ENCODE measurements around the gene SLC12A4. TPM values are rescaled to one million over a fixed set of nuclear protein-coding genes. Genes with fewer than 3 reads are reported as not detected.

Gene SLC12A4
- total RNA-seq, 5 donors from 2014 or later (not counting 1 experiment from before 2014, with no cell fraction given), result 23.3 to 39.6 (median 33.7) TPM

DNA sequence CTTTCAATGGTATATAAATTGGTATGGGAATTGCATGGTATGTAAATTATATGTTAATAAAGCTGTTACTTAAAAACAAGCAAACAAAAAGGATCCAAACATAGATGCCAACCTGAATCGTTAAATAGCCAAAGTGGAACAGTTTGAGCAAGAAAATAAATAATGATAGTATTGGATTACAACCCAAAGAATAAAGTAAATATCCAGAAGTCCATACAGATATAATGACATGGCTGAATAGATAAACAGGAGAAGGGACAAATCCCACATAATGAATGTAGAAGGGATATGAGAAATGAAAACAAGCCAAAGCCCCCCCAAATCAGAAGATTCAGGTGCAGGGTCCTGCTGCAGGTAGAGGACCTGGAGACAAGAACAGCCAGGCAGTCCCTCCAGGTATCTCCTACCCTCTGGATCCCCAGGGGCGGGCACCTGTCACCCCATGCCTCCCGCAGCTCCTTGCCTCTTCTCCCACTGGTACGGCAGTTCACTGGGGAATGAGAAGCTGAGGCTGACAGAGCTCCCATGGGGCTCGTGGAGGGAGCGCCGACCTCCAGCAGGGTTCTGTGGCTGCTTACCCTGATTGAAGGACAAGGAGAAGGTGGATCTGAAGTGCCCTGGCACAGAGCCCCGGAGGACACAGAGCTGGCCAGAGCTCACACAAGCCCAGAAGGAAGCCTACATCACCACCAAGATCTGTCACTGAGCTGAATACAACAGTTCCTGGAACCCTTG is 14.6 kb downstream of the SLC12A4 start:
- H3K4me3 Mint-ChIP-seq, result no peak overlapping the region

DNA sequence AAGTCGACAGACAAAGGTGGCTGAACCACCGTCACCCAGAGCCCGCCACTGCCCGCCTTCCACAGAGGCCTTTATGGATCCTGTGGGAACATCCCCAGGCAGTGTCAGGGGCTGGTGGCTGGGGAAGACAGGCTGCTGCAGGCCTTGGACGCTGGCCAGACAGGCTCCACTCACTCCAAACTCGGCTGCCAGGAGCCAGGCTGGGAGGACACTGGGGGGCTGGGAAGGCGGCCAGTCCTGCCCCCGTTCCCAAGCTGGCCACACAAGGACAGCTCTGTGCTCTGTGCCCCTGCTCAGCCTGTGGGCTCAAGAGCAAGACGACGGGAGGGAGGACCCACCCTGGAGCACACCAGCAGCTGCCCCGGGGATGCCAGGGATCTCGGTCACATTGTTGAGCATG is 17.0 kb downstream of the SLC12A4 start:
- WGBS (ENCODE audit: insufficient coverage), result 97% methylated on average over 12 of the region's 12 CpGs
- Mint-ChIP-seq H3K4me3 (no peak overlapping the region), H3K4me1 (peaks cover 0 to 5% (median 0%) of the 10 kb centered on the region in 3 donors), H3K36me3 (peaks cover 16% of the 10 kb centered on the region), H3K27ac (no peak overlapping the region), H3K27me3 (no peaks in the 10 kb centered on the region), H3K9me3 (no peaks in the 10 kb centered on the region)
- ChIA-PET POLR2A (no interaction called here), CTCF (no interaction called here)
- H3K4me1 ChIP-seq (ENCODE audit: control insufficient read depth in 1 of 2, extremely low read depth in 1 of 2, insufficient read depth in 2 of 2, low read length in 2 of 2), result peaks cover 0 to 2% of the 10 kb centered on the region in 2 experiments
- ATAC-seq (replicated peaks in 1 of 4), result no peak
- DNase-seq, result no peak
- H3K9me3 ChIP-seq, result no peaks in the 10 kb centered on the region
- no peaks in the 10 kb centered on the region for H3K27me3 ChIP-seq (replicated peaks in 1 of 2; ENCODE audit: control insufficient read depth in 2 of 2, extremely low read depth in 1 of 2, insufficient read depth in 2 of 2, low read length in 1 of 2)
- H3K4me3 ChIP-seq (ENCODE audit: control insufficient read depth in 1 of 2, extremely low read depth in 1 of 2, low read length in 1 of 2), result no peak overlapping the region
- peaks cover 18 to 32% of the 10 kb centered on the region in 2 donors for H3K36me3 ChIP-seq (ENCODE audit: control insufficient read depth in 2 of 2, extremely low read depth in 1 of 2, insufficient read depth in 1 of 2, low read length in 1 of 2)
- no peak overlapping the region for H3K27ac ChIP-seq (ENCODE audit: low read length)

More for the DNA sequence above, 14.6 kb downstream of the SLC12A4 start:
- CTCF ChIA-PET, result interaction anchor here in 1 of 2 donors (0.5 kb wide), 1 partner anchor 29 kb away, joined by 3 read pairs; no protein-coding TSS in a partner anchor
- Mint-ChIP-seq H3K36me3 (peaks cover 16% of the 10 kb centered on the region), H3K4me1 (no peaks in the 10 kb centered on the region), H3K27ac (no peak overlapping the region), H3K9me3 (no peaks in the 10 kb centered on the region), H3K27me3 (no peaks in the 10 kb centered on the region)
- no peak overlapping the region for H3K27ac ChIP-seq (ENCODE audit: low read length)
- no peak for DNase-seq
- no peak for ATAC-seq (replicated peaks in 1 of 4)
- POLR2A ChIA-PET, result interaction anchor here in 1 of 2 donors (0.7 kb wide), 1 partner anchor 166 kb away, joined by 3 read pairs; no protein-coding TSS in a partner anchor
- no peaks in the 10 kb centered on the region for H3K27me3 ChIP-seq (replicated peaks in 1 of 2; ENCODE audit: control insufficient read depth in 2 of 2, extremely low read depth in 1 of 2, insufficient read depth in 2 of 2, low read length in 1 of 2)
- H3K4me3 ChIP-seq (ENCODE audit: control insufficient read depth in 1 of 2, extremely low read depth in 1 of 2, low read length in 1 of 2), result no peak overlapping the region
- no peaks in the 10 kb centered on the region for H3K4me1 ChIP-seq (ENCODE audit: control insufficient read depth in 1 of 2, extremely low read depth in 1 of 2, insufficient read depth in 2 of 2, low read length in 2 of 2)
- H3K9me3 ChIP-seq, result no peaks in the 10 kb centered on the region
- WGBS (ENCODE audit: insufficient coverage), result no CpG with 5 or more reads among the region's 8 CpGs
- H3K36me3 ChIP-seq (ENCODE audit: control insufficient read depth in 2 of 2, extremely low read depth in 1 of 2, insufficient read depth in 1 of 2, low read length in 1 of 2), result peaks cover 18 to 25% of the 10 kb centered on the region in 2 donors

GRCh38 chr16:67950335-67950843 is 18.0 kb downstream of the SLC12A4 start:
- DNase-seq (no peak), ATAC-seq (replicated peaks in 1 of 4) (no peak)
- ChIA-PET POLR2A (interaction anchor here in 1 of 2 donors (0.6 kb wide), 1 partner anchor 358 kb away, joined by 3 read pairs; no protein-coding TSS in a partner anchor), CTCF (no interaction called here)
- WGBS (ENCODE audit: insufficient coverage), result 91% methylated on average over 9 of the region's 16 CpGs
- Mint-ChIP-seq H3K4me3 (no peak overlapping the region), H3K27ac (no peak overlapping the region), H3K27me3 (no peaks in the 10 kb centered on the region), H3K36me3 (peaks cover 21% of the 10 kb centered on the region), H3K4me1 (peaks cover 0 to 5% (median 0%) of the 10 kb centered on the region in 3 donors), H3K9me3 (no peaks in the 10 kb centered on the region)
- Histone ChIP-seq H3K36me3 (ENCODE audit: control insufficient read depth in 2 of 2, extremely low read depth in 1 of 2, insufficient read depth in 1 of 2, low read length in 1 of 2) (peaks cover 24 to 43% of the 10 kb centered on the region in 2 donors), H3K27me3 (replicated peaks in 1 of 2; ENCODE audit: control insufficient read depth in 2 of 2, extremely low read depth in 1 of 2, insufficient read depth in 2 of 2, low read length in 1 of 2) (no peaks in the 10 kb centered on the region), H3K27ac (ENCODE audit: low read length) (no peak overlapping the region), H3K4me3 (ENCODE audit: control insufficient read depth in 1 of 2, extremely low read depth in 1 of 2, low read length in 1 of 2) (no peak overlapping the region), H3K9me3 (no peaks in the 10 kb centered on the region), H3K4me1 (ENCODE audit: control insufficient read depth in 1 of 2, extremely low read depth in 1 of 2, insufficient read depth in 2 of 2, low read length in 2 of 2) (peaks cover 0 to 2% of the 10 kb centered on the region in 2 experiments)

DNA sequence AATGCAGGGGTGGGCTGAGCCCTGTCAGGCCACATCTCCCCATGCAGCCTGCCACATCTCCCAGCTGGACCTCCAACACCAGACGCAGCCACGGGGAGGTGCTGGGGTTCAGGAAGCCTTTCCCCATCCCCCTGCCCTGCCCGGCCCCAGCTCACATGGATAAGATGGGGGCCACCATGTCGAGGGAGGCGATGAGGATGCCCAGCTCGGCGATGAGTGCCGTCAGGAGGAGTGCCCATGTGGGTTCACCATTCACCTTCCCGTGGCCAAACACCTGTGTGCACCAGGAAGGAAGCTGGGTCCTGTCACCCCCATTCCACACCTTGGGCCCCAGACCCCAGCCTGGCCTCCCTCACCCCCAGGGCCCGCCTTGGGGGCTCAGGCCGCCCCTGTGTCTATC is 18.8 kb downstream of the SLC12A4 start:
- no peaks in the 10 kb centered on the region for H3K9me3 ChIP-seq
- no peaks in the 10 kb centered on the region for H3K27me3 ChIP-seq (replicated peaks in 1 of 2; ENCODE audit: control insufficient read depth in 2 of 2, extremely low read depth in 1 of 2, insufficient read depth in 2 of 2, low read length in 1 of 2)
- WGBS (ENCODE audit: insufficient coverage), result 94% methylated on average over 9 of the region's 11 CpGs
- peaks cover 0 to 2% of the 10 kb centered on the region in 2 experiments for H3K4me1 ChIP-seq (ENCODE audit: control insufficient read depth in 1 of 2, extremely low read depth in 1 of 2, insufficient read depth in 2 of 2, low read length in 2 of 2)
- ChIA-PET POLR2A (interaction anchor here in 1 of 2 donors (0.6 kb wide), 1 partner anchor 358 kb away, joined by 3 read pairs; no protein-coding TSS in a partner anchor), CTCF (interaction anchor here in 1 of 2 donors (0.7 kb wide), 1 partner anchor 28 kb away, joined by 3 read pairs; no protein-coding TSS in a partner anchor)
- no peaks in the 10 kb centered on the region for H3K9me3 Mint-ChIP-seq
- no peak overlapping the region for H3K4me3 ChIP-seq (ENCODE audit: control insufficient read depth in 1 of 2, extremely low read depth in 1 of 2, low read length in 1 of 2)
- no peak overlapping the region for H3K4me3 Mint-ChIP-seq
- H3K36me3 Mint-ChIP-seq, result peaks cover 24% of the 10 kb centered on the region
- H3K27me3 Mint-ChIP-seq, result no peaks in the 10 kb centered on the region
- peaks cover 19 to 48% of the 10 kb centered on the region in 2 donors for H3K36me3 ChIP-seq (ENCODE audit: control insufficient read depth in 2 of 2, extremely low read depth in 1 of 2, insufficient read depth in 1 of 2, low read length in 1 of 2)
- ATAC-seq (replicated peaks in 1 of 4) (no peak), DNase-seq (no peak)
- peaks cover 0 to 5% (median 0%) of the 10 kb centered on the region in 3 donors for H3K4me1 Mint-ChIP-seq
- H3K27ac ChIP-seq (ENCODE audit: low read length), result no peak overlapping the region
- no peak overlapping the region for H3K27ac Mint-ChIP-seq

- Mint-ChIP-seq H3K9me3 (no peaks in the 10 kb centered on the region), H3K4me3 (no peak overlapping the region), H3K27ac (no peak overlapping the region), H3K27me3 (no peaks in the 10 kb centered on the region), H3K4me1 (peaks cover 0 to 5% (median 0%) of the 10 kb centered on the region in 3 donors), H3K36me3 (peaks cover 17% of the 10 kb centered on the region)
- H3K9me3 ChIP-seq, result no peaks in the 10 kb centered on the region
- 97% methylated on average over 13 of the region's 15 CpGs for WGBS (ENCODE audit: insufficient coverage)
- ATAC-seq (replicated peaks in 1 of 4) (no peak), DNase-seq (no peak)
- H3K4me3 ChIP-seq (ENCODE audit: control insufficient read depth in 1 of 2, extremely low read depth in 1 of 2, low read length in 1 of 2), result no peak overlapping the region
- H3K4me1 ChIP-seq (ENCODE audit: control insufficient read depth in 1 of 2, extremely low read depth in 1 of 2, insufficient read depth in 2 of 2, low read length in 2 of 2), result peaks cover 0 to 2% of the 10 kb centered on the region in 2 experiments
- H3K27me3 ChIP-seq (replicated peaks in 1 of 2; ENCODE audit: control insufficient read depth in 2 of 2, extremely low read depth in 1 of 2, insufficient read depth in 2 of 2, low read length in 1 of 2), result no peaks in the 10 kb centered on the region
- POLR2A ChIA-PET, result no interaction called here
- H3K36me3 ChIP-seq (ENCODE audit: control insufficient read depth in 2 of 2, extremely low read depth in 1 of 2, insufficient read depth in 1 of 2, low read length in 1 of 2), result peaks cover 16 to 48% of the 10 kb centered on the region in 2 donors
- CTCF ChIA-PET, result no interaction called here
- H3K27ac ChIP-seq (ENCODE audit: low read length), result no peak overlapping the region
Observed at GRCh38 chr16:67948015-67948414, 20.4 kb downstream of the SLC12A4 start.

GRCh38 chr16:67946966-67947558 is 21.4 kb downstream of the SLC12A4 start:
- H3K36me3 ChIP-seq (ENCODE audit: control insufficient read depth in 2 of 2, extremely low read depth in 1 of 2, insufficient read depth in 1 of 2, low read length in 1 of 2), result peaks cover 16 to 47% of the 10 kb centered on the region in 2 donors
- H3K4me3 ChIP-seq (ENCODE audit: control insufficient read depth in 1 of 2, extremely low read depth in 1 of 2, low read length in 1 of 2), result no peak overlapping the region
- Mint-ChIP-seq H3K4me1 (peaks cover 2 to 7% (median 2%) of the 10 kb centered on the region in 3 donors), H3K36me3 (peaks cover 16% of the 10 kb centered on the region), H3K27ac (no peak overlapping the region), H3K4me3 (no peak overlapping the region), H3K27me3 (no peaks in the 10 kb centered on the region), H3K9me3 (no peaks in the 10 kb centered on the region)
- WGBS (ENCODE audit: insufficient coverage), result 96% methylated on average over 19 of the region's 28 CpGs
- no peaks in the 10 kb centered on the region for H3K27me3 ChIP-seq (replicated peaks in 1 of 2; ENCODE audit: control insufficient read depth in 2 of 2, extremely low read depth in 1 of 2, insufficient read depth in 2 of 2, low read length in 1 of 2)
- no peaks in the 10 kb centered on the region for H3K9me3 ChIP-seq
- peaks cover 0 to 12% of the 10 kb centered on the region in 2 experiments for H3K4me1 ChIP-seq (ENCODE audit: control insufficient read depth in 1 of 2, extremely low read depth in 1 of 2, insufficient read depth in 2 of 2, low read length in 2 of 2)
- no peak overlapping the region for H3K27ac ChIP-seq (ENCODE audit: low read length)
- CTCF ChIA-PET, result interaction anchor here in 1 of 2 donors (0.6 kb wide), 2 partner anchors 280 to 499 kb away, joined by 3 read pairs; no protein-coding TSS in a partner anchor
- ATAC-seq (replicated peaks in 1 of 4), result no peak
- DNase-seq, result no peak
- POLR2A ChIA-PET, result no interaction called here

Measured in T-cell (primary cell).